ENCODE measurements around the gene SLC12A2. TPM values are rescaled to one million over a fixed set of nuclear protein-coding genes. Genes with fewer than 3 reads are reported as not detected.

The SLC12A2 gene
- total and polyA plus RNA-seq, 10 donors = 2.0 to 20.4 (median 16.0) TPM

- no peak overlapping the region for H3K4me3 ChIP-seq
- TF ChIP-seq CTCF (IDR thresholded peaks at IDR 0.05 in 8 of 11, conservative IDR thresholded peaks at IDR 0.05 in 3 of 11) (no peak), POLR2AphosphoS5 (IDR thresholded peaks at IDR 0.05) (no peak), POLR2A (IDR thresholded peaks at IDR 0.05) (no peak)
- no peak overlapping the region for H3K27ac ChIP-seq
- H3K36me3 ChIP-seq = peaks cover under 1 to 31% (median 5%) of the 10 kb centered on the region in 6 donors
- H3K9me3 ChIP-seq = peaks cover 0 to 6% (median 2%) of the 10 kb centered on the region in 8 donors
- no peak for DNase-seq
- no peaks in the 10 kb centered on the region for H3K27me3 ChIP-seq (replicated peaks in 1 of 7)
- WGBS, 5 donors = 94 to 100% (median 95%) methylated on average over 1 of the region's 1 CpG
- H3K4me1 ChIP-seq = no peaks in the 10 kb centered on the region
- intact Hi-C loops (cut with DNase I; ENCODE audit: low total_unique reads) = no loop called here
Measured at GRCh38 chr5:128109766-128110165, 26.2 kb downstream of the SLC12A2 start.

GRCh38 chr5:128111818-128112448 is 28.4 kb downstream of the SLC12A2 start:
- Histone ChIP-seq H3K36me3 (peaks cover 9 to 52% (median 19%) of the 10 kb centered on the region in 6 donors), H3K27ac (no peak overlapping the region), H3K27me3 (replicated peaks in 1 of 7) (no peaks in the 10 kb centered on the region), H3K4me1 (no peaks in the 10 kb centered on the region), H3K4me3 (no peak overlapping the region), H3K9me3 (peaks cover 0 to 6% (median 2%) of the 10 kb centered on the region in 8 donors)
- WGBS, 5 donors = 61 to 78% (median 68%) methylated on average over 2 of the region's 2 CpGs
- intact Hi-C loops (cut with DNase I; ENCODE audit: low total_unique reads) = no loop called here
- no peak for DNase-seq
- no peak for TF ChIP-seq POLR2A (IDR thresholded peaks at IDR 0.05)
- no peak for TF ChIP-seq POLR2AphosphoS5 (IDR thresholded peaks at IDR 0.05)
- no peak for TF ChIP-seq CTCF (IDR thresholded peaks at IDR 0.05 in 8 of 11, conservative IDR thresholded peaks at IDR 0.05 in 3 of 11)

GRCh38 chr5:128116445-128116844 is 32.9 kb downstream of the SLC12A2 start:
- no peak for TF ChIP-seq CTCF (IDR thresholded peaks at IDR 0.05 in 8 of 11, conservative IDR thresholded peaks at IDR 0.05 in 3 of 11)
- no peak for TF ChIP-seq POLR2A (IDR thresholded peaks at IDR 0.05)
- TF ChIP-seq POLR2AphosphoS5 (IDR thresholded peaks at IDR 0.05) = no peak
- intact Hi-C loops (cut with DNase I; ENCODE audit: low total_unique reads) = no loop called here
- H3K27me3 ChIP-seq (replicated peaks in 1 of 7) = no peaks in the 10 kb centered on the region
- peaks cover 0 to 19% (median 15%) of the 10 kb centered on the region in 8 donors for H3K9me3 ChIP-seq
- 83 to 87% (median 85%) methylated on average over 3 of the region's 3 CpGs for WGBS, 5 donors
- H3K27ac ChIP-seq = no peak overlapping the region
- no peak for DNase-seq
- no peak overlapping the region for H3K4me3 ChIP-seq
- no peaks in the 10 kb centered on the region for H3K4me1 ChIP-seq
- H3K36me3 ChIP-seq = peaks cover 9 to 66% (median 22%) of the 10 kb centered on the region in 6 donors

GRCh38 chr5:128118214-128118613 is 34.6 kb downstream of the SLC12A2 start:
- no peak for TF ChIP-seq POLR2A (IDR thresholded peaks at IDR 0.05)
- TF ChIP-seq CTCF (IDR thresholded peaks at IDR 0.05 in 8 of 11, conservative IDR thresholded peaks at IDR 0.05 in 3 of 11) = no peak
- no peak for TF ChIP-seq POLR2AphosphoS5 (IDR thresholded peaks at IDR 0.05)
- Histone ChIP-seq H3K27ac (no peak overlapping the region), H3K4me1 (no peaks in the 10 kb centered on the region), H3K36me3 (peaks cover 9 to 59% (median 22%) of the 10 kb centered on the region in 6 donors), H3K4me3 (no peak overlapping the region), H3K9me3 (peaks cover 0 to 19% (median 15%) of the 10 kb centered on the region in 8 donors), H3K27me3 (replicated peaks in 1 of 7) (no peaks in the 10 kb centered on the region)
- DNase-seq = no peak
- intact Hi-C loops (cut with DNase I; ENCODE audit: low total_unique reads) = no loop called here
- 96 to 100% (median 98%) methylated on average over 2 of the region's 2 CpGs for WGBS, 5 donors
